HCT116 (cell line): Measurements from ENCODE around the gene DBNDD2. TPM values are rescaled to one million over a fixed set of nuclear protein-coding genes. Genes with fewer than 3 reads are reported as not detected.

Experiments
- ATAC-seq: fragments of 200-7000 bp; cut with Tn5 transposase; 2 replicates; pipeline ENCODE4 v1.9.1; 2020; ENCODE audit warnings: mild to moderate bottlenecking, moderate library complexity
- BruUV-seq: library from RNA; stranded (reverse); fragments of 400-500 nt; replicated peaks from 2 replicates; lab custom pipeline; 2021; lab: Mats Ljungman, UMichigan
- CTCF ChIA-PET: fragments of 300-600 bp; sonication (Branson Sonifier 250); formaldehyde crosslinking; loops from one replicate; lab custom pipeline; 2021; ENCODE audit warnings: antibody characterized with exemption; lab: Charles Lee
- POLR2A ChIA-PET: fragments of 300-600, 350-600 bp; sonication (Branson Sonifier 250); formaldehyde crosslinking; loops from one replicate; lab custom pipeline; 2021; ENCODE audit warnings: antibody characterized with exemption; lab: Charles Lee
- RAD21 ChIA-PET, 2 experiments: fragments of 300-600 bp; sonication (Branson Sonifier 250); formaldehyde crosslinking; loops; one replicate each; lab custom pipeline; 2023; ENCODE audit warnings: low total read pairs in 2 of 2; ENCODE audit not compliant: uncharacterized antibody in 2 of 2, unreplicated experiment in 2 of 2, low non-redundant PET in 1 of 2; lab: Charles Lee
- DNase-seq: peaks from one replicate; pipeline ENCODE4 v3.0.0-alpha.2; 2010; ENCODE audit warnings: low read depth, low spot score
- H2AFZ ChIP-seq: fragments of 200-600 bp; shearing (Covaris generic), sonication (generic); 2 replicates; pipeline ENCODE4 v1.6.1; 2017; ENCODE audit warnings: low read depth, mixed run types, mixed read lengths, antibody characterized with exemption, low read length; ENCODE audit not compliant: poor library complexity, severe bottlenecking
- H3K27ac ChIP-seq: 2 replicates; pipeline ENCODE4 v1.5.1; 2012; ENCODE audit warnings: low read depth, low read length
- H3K27me3 ChIP-seq: fragments of 200-600 bp; sonication (generic); 2 replicates; pipeline ENCODE4 v1.6.1; 2016; ENCODE audit warnings: mixed run types, low read length, mixed read lengths; ENCODE audit not compliant: insufficient read depth
- H3K36me3 ChIP-seq, 2 experiments: fragments of 200-500 bp in 1 of 2; fragments of 200-600 bp in 1 of 2; sonication (Bioruptor generic) in 1 of 2; sonication (generic) in 1 of 2; 2 replicates each; pipeline versions ENCODE4 v1.5.1 to v1.6.1; 2014 to 2016; ENCODE audit warnings: low read length in 2 of 2, inconsistent platforms in 1 of 2, mixed read lengths in 1 of 2, mixed run types in 1 of 2; ENCODE audit not compliant: insufficient read depth in 2 of 2, control insufficient read depth in 1 of 2
- H3K4me1 ChIP-seq, 2 experiments: fragments of 200-600 bp in 1 of 2; sonication (generic) in 1 of 2; 2 replicates each; pipeline versions ENCODE4 v1.5.1 to v1.6.1; 2012 to 2017; ENCODE audit warnings: low read length in 2 of 2, inconsistent platforms in 1 of 2, mild to moderate bottlenecking in 1 of 2, mixed read lengths in 1 of 2, mixed run types in 1 of 2, moderate library complexity in 1 of 2; ENCODE audit not compliant: insufficient read depth in 2 of 2, control insufficient read depth in 1 of 2
- H3K4me2 ChIP-seq: fragments of 200-600 bp; sonication (generic); 2 replicates; pipeline ENCODE4 v1.6.1; 2017; ENCODE audit warnings: mixed run types, low read length, mixed read lengths
- H3K4me3 ChIP-seq, 2 experiments: fragments of 200-600 bp in 1 of 2; sonication (generic) in 1 of 2; replicated peaks in 1 of 2; 2 replicates each; pipeline ENCODE4 v1.5.1; 2011 to 2016; ENCODE audit warnings: low read length in 2 of 2, control low read depth in 1 of 2, low read depth in 1 of 2, mild to moderate bottlenecking in 1 of 2, mixed read lengths in 1 of 2, mixed run types in 1 of 2
- H3K79me2 ChIP-seq: fragments of 200-600 bp; sonication (generic); 2 replicates; pipeline ENCODE4 v1.6.1; 2017; ENCODE audit warnings: mild to moderate bottlenecking, mixed run types, low read length, moderate library complexity, mixed read lengths; ENCODE audit not compliant: insufficient read depth
- H3K9ac ChIP-seq: fragments of 200-600 bp; sonication (generic); 2 replicates; pipeline ENCODE4 v1.6.1; 2016; ENCODE audit warnings: low read length, mixed read lengths
- H3K9me2 ChIP-seq: fragments of 200-600 bp; sonication (generic), shearing (Covaris generic); 2 replicates; pipeline ENCODE4 v1.6.1; 2017; ENCODE audit warnings: mixed run types, mild to moderate bottlenecking, moderate library complexity; ENCODE audit not compliant: insufficient read depth
- H3K9me3 ChIP-seq, 2 experiments: fragments of 200-500 bp in 1 of 2; fragments of 200-600 bp in 1 of 2; sonication (Bioruptor generic) in 1 of 2; sonication (generic) in 1 of 2; 2 replicates each; pipeline ENCODE4 v1.6.1; 2014 to 2017; ENCODE audit warnings: low read length in 2 of 2, mixed read lengths in 2 of 2, inconsistent platforms in 1 of 2, low read depth in 1 of 2, mild to moderate bottlenecking in 1 of 2, mixed run types in 1 of 2, moderate library complexity in 1 of 2; ENCODE audit not compliant: control insufficient read depth in 1 of 2, insufficient read depth in 1 of 2
- H4K20me1 ChIP-seq: fragments of 200-600 bp; sonication (generic), shearing (Covaris generic); 2 replicates; pipeline ENCODE4 v1.6.1; 2017; ENCODE audit warnings: mixed run types, mild to moderate bottlenecking, moderate library complexity; ENCODE audit not compliant: insufficient read depth
- FOSL1 ChIP-seq: IDR thresholded peaks from 2 replicates; pipeline ENCODE4 v1.6.1; 2012; ENCODE audit warnings: low read depth
- RAD21 ChIP-seq: IDR thresholded peaks from 2 replicates; pipeline ENCODE4 v1.6.1; 2012; ENCODE audit warnings: low read depth, mild to moderate bottlenecking
- SRF ChIP-seq: IDR thresholded peaks from 2 replicates; pipeline ENCODE4 v1.6.1; 2012; ENCODE audit warnings: low read depth
- ZBTB33 ChIP-seq: IDR thresholded peaks from 2 replicates; pipeline ENCODE4 v1.6.1; 2011; ENCODE audit warnings: mild to moderate bottlenecking, low read length, moderate library complexity; ENCODE audit not compliant: insufficient replicate concordance; ENCODE audit errors: extremely low read depth
- ZNF274 ChIP-seq: fragments of 200-500 bp; sonication (Bioruptor generic); IDR thresholded peaks from 2 replicates; pipeline ENCODE4 v1.6.1; 2014; ENCODE audit warnings: mild to moderate bottlenecking, low read depth, low read length, inconsistent platforms
- intact Hi-C: fragments of 100-400 bp; cut with micrococcal nuclease; formaldehyde crosslinking; loops from 2 replicates; pipeline ENCODE4 v1.10.0; 2022
- total RNA-seq: library from RNA; stranded (reverse); gene quantifications from one replicate; pipeline ENCODE4 v1.2.1, GENCODE V29; 2021; ENCODE audit not compliant: unreplicated experiment

Gene DBNDD2
- total RNA-seq, 1 experiment from 2014 or later, result 44.2 TPM

GRCh38 chr20:45420125-45420524 is 12.0 kb downstream of the DBNDD2 start (continued):
- no peak for TF ChIP-seq SRF

GRCh38 chr20:45423700-45424099 is 15.6 kb downstream of the DBNDD2 start:
- H3K9ac ChIP-seq, result no peak overlapping the region
- CTCF ChIA-PET, result no interaction called here
- ATAC-seq, result no peak

More at GRCh38 chr20:45423700-45424099, 15.6 kb downstream of the DBNDD2 start:
- H3K9me2 ChIP-seq, result no peaks in the 10 kb centered on the region
- H3K4me2 ChIP-seq, result no peak overlapping the region
- H3K4me1 ChIP-seq, result no peaks in the 10 kb centered on the region
- peaks cover 38 to 49% of the 10 kb centered on the region in 2 experiments; a peak in 3 of 4 replicates for H3K36me3 ChIP-seq
- TF ChIP-seq ZNF274 (no peak), RAD21 (no peak), ZBTB33 (no peak), FOSL1 (no peak)
- no peaks in the 10 kb centered on the region for H3K9me3 ChIP-seq
- BruUV-seq, result no TSS peak
- POLR2A ChIA-PET, result no interaction called here
- H2AFZ ChIP-seq, result no peak overlapping the region
- no peaks in the 10 kb centered on the region for H4K20me1 ChIP-seq
- H3K27me3 ChIP-seq, result no peaks in the 10 kb centered on the region
- H3K79me2 ChIP-seq, result peaks cover 5% of the 10 kb centered on the region; the same call in 1 of the 2 replicates
- RAD21 ChIA-PET, result no interaction called here
- H3K27ac ChIP-seq, result no peak overlapping the region
- DNase-seq, result no peak
- intact Hi-C loops, result no loop called here
- H3K4me3 ChIP-seq, result no peak overlapping the region
